GM19395 (cell line): ENCODE data around the gene AKAP8L.
"Not testable (repeated sequence)": the region's sequence is repeated elsewhere in the genome, so short reads cannot be mapped to it uniquely, and the experiment has no call there.

Source experiments
- ATAC-seq: cut with Tn5 transposase; IDR thresholded peaks from one replicate; pipeline ENCODE4 v1.9.1; 2021; ENCODE audit warnings: mild to moderate bottlenecking, moderate library complexity; ENCODE audit not compliant: unreplicated experiment

AKAP8L gene

DNA sequence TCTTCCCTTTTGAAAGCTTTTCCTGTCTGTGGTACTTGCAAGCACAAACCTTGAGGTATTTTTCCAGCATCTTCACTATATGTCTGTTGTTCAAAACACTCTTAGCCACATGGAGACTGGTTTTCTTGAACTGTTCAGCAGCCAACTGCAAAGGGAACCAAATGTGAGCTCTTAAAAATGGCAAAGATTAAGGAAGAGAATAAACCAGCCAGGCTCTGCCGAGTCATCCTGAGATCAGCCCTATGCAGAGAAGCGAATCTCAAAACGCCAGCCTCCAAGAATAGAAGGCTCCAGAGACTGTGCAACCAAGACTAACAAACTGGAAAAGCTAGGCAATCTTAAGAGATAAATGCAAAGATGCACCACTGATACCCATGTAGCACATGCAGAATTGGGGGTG lies 59.9 kb downstream of the AKAP8L start:
- ATAC-seq: no peak

DNA sequence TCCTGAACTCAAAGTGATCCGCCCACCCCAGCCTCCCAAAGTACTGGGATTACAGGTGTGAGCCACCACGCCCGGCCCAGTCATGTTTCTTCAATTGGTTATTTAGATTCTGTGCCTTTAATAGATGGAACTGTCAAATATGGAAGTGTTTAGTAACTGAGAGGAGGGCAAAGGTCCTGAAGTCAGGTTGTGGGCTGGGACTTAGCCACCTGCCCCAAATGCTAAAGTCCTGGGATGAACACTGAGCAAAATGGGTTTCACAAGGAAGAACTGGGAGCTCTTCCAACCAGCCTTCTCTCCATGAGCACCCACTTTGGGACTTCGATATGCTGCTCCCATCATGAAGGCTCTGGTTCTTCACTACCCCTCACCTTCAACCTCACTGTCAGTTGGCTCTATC lies 60.9 kb downstream of the AKAP8L start:
- ATAC-seq: no peak

DNA sequence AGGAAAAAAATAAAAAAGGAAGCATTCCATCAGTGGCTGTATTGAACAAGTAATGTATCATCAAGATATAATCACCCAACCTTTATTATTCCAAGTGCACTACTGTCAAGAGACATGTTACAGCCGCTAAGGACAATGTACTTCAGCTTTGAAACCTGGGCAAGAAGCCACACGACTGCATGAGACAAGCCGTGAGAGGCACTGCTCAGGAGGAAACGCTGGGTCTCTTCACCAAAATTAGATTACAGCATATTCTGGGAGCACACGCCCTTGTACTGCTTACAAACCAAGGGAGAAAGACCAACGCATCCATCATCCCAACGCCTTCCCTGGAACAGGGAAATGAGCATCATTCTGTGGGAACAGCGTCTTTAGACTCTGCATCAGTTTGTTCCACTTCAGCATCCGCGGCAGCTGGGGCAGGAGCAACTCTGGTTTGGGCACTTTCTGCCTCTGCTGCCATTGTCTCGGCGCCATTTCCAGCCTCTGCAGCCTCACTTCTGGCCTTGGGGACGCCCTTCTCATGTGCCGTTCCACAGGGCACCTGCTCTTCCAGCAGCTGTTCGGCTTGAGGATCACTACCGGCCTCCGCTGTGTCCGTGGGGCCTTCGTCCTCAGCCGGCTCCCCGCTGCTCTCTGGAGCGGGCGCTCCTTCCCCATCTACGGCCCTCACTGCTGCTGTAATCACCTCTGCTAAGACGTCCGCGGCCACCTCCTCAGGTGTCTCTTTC lies 64.1 kb downstream of the AKAP8L start:
- no peak for ATAC-seq

DNA sequence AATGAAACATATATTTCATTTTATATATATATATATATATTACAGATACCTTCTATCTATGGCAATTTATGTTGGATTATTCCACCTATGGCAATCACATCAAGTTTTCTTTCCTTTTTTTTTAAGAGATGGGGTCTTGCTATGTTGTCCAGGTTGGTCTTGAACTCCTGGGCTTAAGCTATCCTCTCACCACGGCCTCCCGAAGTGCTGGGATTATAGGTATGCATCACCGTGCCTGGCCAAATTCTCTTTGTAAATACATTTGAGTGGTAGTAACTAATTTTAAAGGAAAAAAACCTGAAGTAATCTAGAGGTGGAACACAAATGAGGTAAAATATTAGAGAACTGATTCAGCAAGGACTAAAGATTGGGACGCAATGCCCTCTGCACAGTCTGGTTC lies 64.9 kb downstream of the AKAP8L start:
- no peak for ATAC-seq

DNA sequence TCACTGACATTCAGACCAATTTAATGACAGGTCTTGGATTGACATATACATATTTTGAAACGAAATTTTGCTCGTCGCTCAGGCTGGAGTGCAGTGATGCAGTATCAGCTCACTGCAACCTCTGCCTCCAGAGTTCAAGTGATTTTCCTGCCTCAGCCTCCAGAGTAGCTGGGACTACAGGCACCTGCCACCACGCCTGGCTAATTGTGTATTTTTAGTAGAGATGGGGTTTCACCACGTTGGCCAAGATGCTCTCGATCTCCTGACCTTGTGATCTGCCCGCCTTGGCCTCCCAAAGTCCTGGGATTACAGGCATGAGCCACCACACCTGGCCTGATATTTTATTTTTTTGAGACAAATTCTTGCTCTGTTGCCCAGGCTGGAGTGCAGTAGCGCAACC lies 66.3 kb downstream of the AKAP8L start:
- not testable (repeated sequence) for ATAC-seq

DNA sequence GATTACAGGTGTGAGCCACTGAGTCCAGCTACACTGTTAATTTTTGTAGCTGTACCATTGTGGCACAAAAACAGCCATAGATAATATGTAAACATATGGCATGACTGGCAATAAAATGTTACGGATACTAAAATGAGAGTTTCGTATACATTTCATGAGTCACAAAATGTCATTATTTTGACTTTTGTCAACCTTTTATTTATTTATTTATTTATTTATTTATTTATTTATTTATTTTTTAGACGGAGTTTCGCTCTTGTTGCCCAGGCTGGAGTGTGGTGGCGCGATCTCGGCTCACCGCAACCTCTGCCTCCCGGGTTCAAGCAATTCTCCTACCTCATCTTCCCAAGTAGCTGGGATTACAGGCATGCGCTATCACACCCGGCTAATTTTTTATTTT lies 77.5 kb downstream of the AKAP8L start:
- not testable (repeated sequence) for ATAC-seq

DNA sequence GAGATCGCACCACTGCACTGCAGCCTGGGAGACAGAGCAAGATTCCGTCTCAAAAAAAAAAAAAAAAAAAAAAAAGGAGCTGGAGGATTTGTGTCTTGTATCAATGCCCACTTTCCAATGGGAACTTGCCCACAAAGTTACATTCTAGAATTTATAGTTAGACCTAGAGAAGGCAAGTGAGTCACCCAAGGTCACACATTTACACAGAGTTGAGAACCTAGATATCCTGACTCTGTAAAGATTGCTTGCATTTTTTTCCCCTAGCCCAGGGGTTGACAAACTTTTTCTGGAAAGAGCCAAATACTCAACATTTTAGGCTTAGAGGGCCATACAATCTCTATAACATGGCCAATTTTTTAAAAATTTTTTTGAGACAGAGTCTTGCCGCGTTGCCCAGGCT lies 78.7 kb downstream of the AKAP8L start:
- ATAC-seq: no peak

DNA sequence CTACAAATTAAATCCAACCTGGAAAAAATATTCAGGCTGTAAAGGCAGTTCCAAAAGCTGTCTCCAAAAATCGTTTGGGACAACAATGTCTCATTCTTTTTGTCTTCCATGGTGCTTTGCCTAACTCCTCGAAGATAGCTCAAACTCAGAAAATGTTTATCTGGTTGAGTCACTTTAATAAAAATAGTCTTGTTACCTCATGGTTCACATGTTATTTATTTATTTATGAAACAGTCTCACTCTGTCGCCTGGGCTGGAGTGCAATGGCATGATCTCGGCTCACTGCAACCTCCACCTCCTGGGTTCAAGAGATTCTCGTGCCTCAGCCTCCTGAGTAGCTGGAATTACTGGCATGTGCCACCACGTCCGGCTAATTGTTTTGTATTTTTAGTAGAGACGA lies 81.6 kb downstream of the AKAP8L start:
- ATAC-seq: no peak

DNA sequence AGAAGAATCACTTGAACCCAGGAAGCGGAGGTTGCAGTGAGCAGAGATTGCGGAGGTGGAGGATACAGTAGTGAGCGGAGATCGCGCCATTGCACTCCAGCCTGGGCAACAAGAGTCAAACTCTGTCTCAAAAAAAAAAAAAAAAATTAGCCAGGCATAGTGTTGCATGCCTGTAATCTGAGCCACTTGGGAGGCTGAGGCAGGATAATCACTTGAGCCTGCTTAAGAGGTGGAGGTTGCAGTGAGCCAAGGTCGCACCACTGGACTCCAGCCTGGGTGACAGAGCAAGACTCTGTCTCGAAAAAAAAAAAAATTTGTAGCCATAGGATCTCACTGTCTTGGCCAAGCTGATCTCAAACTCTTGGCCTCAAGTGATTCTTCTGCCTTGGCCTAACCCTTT lies 82.8 kb downstream of the AKAP8L start:
- not testable (repeated sequence) for ATAC-seq

DNA sequence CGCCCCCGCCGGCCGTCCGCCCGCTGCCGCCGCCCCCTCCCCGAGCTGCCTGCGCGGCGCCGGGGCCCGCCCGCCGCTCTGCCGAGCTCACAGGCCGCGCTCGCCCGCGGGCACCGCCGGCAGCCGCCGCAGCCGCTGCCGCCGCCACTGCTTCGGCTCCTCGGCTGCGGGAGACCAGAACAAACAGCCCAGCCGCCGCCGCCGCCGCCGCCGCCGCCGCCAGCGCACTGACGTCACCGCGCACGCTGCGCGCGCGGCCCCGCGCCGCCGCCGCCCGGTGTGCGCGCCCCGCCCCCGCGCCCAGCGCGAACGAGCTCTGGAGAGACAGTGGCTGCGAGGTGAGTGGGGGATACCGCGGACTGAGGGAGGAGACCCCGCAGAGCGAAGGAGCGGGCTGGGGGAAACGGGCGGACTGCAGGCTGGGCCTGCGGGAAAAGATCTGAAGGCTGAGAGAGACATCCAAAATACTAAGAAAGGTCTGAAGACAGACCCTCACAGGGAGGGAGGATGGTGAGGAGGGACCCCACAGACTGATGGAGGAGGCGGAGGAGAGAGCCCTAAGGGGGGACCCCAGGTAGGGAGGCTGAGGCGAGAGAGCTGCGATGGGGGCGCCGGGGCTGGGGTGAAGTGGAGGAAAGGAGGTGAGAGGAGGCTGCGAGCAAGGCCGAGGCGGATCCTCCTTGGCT lies 86.3 kb downstream of the AKAP8L start, which contains the start of gene BRD4:
TSS of gene BRD4 (minus strand) at position 229 of the 686 bp plus-strand sequence. CDS start 59,440 bp downstream, outside the sequence.
- no peak for ATAC-seq

DNA sequence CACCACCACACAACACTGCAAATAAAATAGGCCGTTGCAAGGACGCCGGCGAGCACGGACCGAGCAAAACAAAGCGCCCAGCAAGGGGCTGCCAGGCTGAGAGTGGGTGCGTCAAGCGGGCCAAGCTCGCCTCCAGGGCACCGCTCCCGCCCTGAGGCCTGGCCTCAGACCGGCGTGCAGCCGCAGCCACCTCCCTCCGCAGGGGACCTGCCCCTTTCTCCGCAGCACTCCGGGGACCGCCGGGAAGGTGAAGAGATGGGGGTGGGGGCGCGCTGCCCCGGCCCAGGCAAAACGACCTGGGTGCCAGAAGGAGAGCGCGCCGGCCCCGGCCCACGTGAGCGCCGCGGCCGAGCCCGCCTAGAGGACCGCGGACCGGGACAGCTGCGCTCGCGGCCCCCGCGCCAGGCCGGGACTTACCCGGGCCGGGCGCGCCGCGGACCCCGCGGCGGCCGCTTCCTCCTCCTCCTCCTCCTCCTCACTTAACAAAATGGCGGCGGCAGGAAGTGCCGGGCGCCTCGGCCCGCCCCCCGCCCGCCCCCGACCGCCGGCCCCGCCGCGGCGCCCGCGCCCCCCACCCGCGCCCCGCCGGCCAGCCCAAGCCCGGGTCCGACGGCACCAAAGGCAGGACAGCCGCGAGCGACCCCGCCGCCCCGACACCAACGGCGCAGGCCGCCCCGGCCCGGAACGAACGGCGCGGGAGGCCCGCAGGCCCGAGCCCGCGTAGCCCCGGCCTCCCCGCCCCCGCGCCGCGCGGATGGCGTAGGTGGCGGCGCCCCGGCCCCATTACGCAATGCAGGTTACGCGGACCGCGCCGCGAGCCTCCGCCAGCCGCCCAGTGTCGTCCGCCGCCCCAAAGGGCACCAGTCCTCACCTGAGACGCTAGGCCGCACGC lies 87.1 kb downstream of the AKAP8L start:
- ATAC-seq: no peak

DNA sequence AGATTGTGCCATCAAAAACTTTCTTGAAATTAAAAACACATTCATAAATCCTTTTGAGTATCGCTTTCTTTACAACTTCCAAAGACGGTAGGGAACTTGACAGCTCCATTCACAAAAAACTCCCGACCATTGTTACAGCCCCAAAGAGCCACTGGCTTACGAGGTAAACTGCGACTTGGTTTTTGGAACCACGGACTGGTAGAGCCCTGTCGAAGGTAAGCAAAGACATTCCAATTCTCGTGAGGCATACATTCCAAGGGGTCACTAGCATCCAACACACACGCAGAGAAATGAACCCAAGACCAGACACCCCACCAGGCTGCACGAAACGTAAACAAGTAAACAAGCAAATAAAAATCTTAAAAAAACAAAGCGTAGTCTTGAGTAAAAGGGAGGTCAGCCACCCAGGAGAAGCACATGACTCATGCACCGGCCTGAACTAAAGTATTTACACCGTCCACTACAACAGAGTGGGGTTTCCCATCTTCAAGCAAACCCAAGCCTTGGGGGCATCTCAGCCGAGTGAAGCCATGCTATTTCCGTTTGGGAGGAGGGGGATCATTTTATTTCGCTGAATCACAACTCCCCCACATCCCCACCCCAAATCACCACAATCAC lies 87.9 kb downstream of the AKAP8L start:
- ATAC-seq: no peak
